ENCODE results near the gene ABAT.

The ABAT gene

GRCh38 chr16:8713635-8714172 lies 39.3 kb downstream of the ABAT start:
- Histone ChIP-seq H3K36me3 (ENCODE audit: insufficient read depth, low read length) (no peaks in the 10 kb centered on the region), H3K27ac (ENCODE audit: low read depth, low read length) (no peak overlapping the region), H3K9ac (ENCODE audit: low read length) (no peak overlapping the region), H3K4me1 (ENCODE audit: insufficient read depth, low read length) (no peaks in the 10 kb centered on the region), H3K9me3 (ENCODE audit: low read length) (peaks cover 3% of the 10 kb centered on the region), H3K27me3 (ENCODE audit: control insufficient read depth in 1 of 2, insufficient read depth in 2 of 2, low read length in 2 of 2) (no peaks in the 10 kb centered on the region), H3K4me3 (ENCODE audit: low read depth in 1 of 2, low read length in 2 of 2) (no peak overlapping the region)

GRCh38 chr16:8714174-8714573 lies 39.8 kb downstream of the ABAT start:
- no peak overlapping the region for H3K27ac ChIP-seq (ENCODE audit: low read depth, low read length)
- H3K36me3 ChIP-seq (ENCODE audit: insufficient read depth, low read length): no peaks in the 10 kb centered on the region
- H3K4me1 ChIP-seq (ENCODE audit: insufficient read depth, low read length): no peaks in the 10 kb centered on the region
- H3K9ac ChIP-seq (ENCODE audit: low read length): no peak overlapping the region
- peaks cover 3% of the 10 kb centered on the region for H3K9me3 ChIP-seq (ENCODE audit: low read length)
- H3K27me3 ChIP-seq (ENCODE audit: control insufficient read depth in 1 of 2, insufficient read depth in 2 of 2, low read length in 2 of 2): no peaks in the 10 kb centered on the region
- no peak overlapping the region for H3K4me3 ChIP-seq (ENCODE audit: low read depth in 1 of 2, low read length in 2 of 2)

DNA sequence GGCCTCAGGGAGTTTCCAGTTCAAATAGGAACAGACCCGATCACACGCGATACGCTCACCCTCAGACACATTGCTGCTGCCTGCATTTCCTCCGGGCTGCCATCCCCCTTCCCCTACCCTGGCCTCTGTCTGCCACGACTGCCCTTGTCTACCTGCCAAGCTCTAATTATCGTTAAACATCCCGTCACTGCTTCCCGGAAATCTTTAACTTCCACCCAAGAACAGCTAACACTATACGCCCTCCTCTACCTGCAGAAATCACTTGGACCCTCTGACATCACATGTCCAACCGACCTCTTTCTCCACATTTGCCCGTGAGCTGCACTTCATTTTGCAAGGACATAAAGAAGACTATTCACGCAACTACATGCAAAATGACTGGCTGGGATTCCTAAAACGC lies 40.4 kb downstream of the ABAT start:
- Histone ChIP-seq H3K27ac (ENCODE audit: low read depth, low read length) (no peak overlapping the region), H3K9ac (ENCODE audit: low read length) (no peak overlapping the region), H3K36me3 (ENCODE audit: insufficient read depth, low read length) (no peaks in the 10 kb centered on the region), H3K4me3 (ENCODE audit: low read depth in 1 of 2, low read length in 2 of 2) (no peak overlapping the region), H3K27me3 (ENCODE audit: control insufficient read depth in 1 of 2, insufficient read depth in 2 of 2, low read length in 2 of 2) (no peaks in the 10 kb centered on the region), H3K9me3 (ENCODE audit: low read length) (peaks cover 3% of the 10 kb centered on the region), H3K4me1 (ENCODE audit: insufficient read depth, low read length) (no peaks in the 10 kb centered on the region)

- Histone ChIP-seq H3K36me3 (ENCODE audit: insufficient read depth, low read length) (no peaks in the 10 kb centered on the region), H3K9me3 (ENCODE audit: low read length) (peaks cover 3% of the 10 kb centered on the region), H3K9ac (ENCODE audit: low read length) (no peak overlapping the region), H3K4me1 (ENCODE audit: insufficient read depth, low read length) (no peaks in the 10 kb centered on the region), H3K27me3 (ENCODE audit: control insufficient read depth in 1 of 2, insufficient read depth in 2 of 2, low read length in 2 of 2) (no peaks in the 10 kb centered on the region), H3K4me3 (ENCODE audit: low read depth in 1 of 2, low read length in 2 of 2) (no peak overlapping the region), H3K27ac (ENCODE audit: low read depth, low read length) (no peak overlapping the region)
Observed at GRCh38 chr16:8716052-8716451, 41.6 kb downstream of the ABAT start.

- Histone ChIP-seq H3K9me3 (ENCODE audit: low read length) (peaks cover 3% of the 10 kb centered on the region), H3K9ac (ENCODE audit: low read length) (no peak overlapping the region), H3K27me3 (ENCODE audit: control insufficient read depth in 1 of 2, insufficient read depth in 2 of 2, low read length in 2 of 2) (no peaks in the 10 kb centered on the region), H3K4me3 (ENCODE audit: low read depth in 1 of 2, low read length in 2 of 2) (no peak overlapping the region), H3K36me3 (ENCODE audit: insufficient read depth, low read length) (no peaks in the 10 kb centered on the region), H3K27ac (ENCODE audit: low read depth, low read length) (no peak overlapping the region), H3K4me1 (ENCODE audit: insufficient read depth, low read length) (no peaks in the 10 kb centered on the region)
Observed at GRCh38 chr16:8716592-8716991, 42.2 kb downstream of the ABAT start.

DNA sequence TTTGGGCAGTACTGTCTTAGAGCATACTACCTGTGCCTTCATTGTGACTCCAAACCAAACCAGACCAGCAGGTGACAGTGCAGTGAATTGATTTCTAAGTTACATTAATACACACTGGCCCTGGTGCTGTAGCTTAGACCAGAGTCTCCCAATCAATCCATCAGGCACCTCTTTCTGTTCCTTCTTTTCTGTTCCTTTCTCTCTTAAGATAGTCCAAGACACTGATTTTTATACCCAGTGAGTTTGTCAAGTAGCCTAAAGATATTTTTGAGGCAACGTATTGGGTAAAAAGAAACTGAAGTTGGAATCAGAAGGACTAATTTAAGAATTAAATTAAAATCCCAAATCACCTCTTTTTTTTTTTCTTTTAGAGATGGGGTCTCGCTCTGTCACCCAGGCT lies 43.1 kb downstream of the ABAT start:
- H3K4me3 ChIP-seq (ENCODE audit: low read depth in 1 of 2, low read length in 2 of 2): no peak overlapping the region
- H3K27ac ChIP-seq (ENCODE audit: low read depth, low read length): no peak overlapping the region
- H3K9ac ChIP-seq (ENCODE audit: low read length): no peak overlapping the region
- H3K36me3 ChIP-seq (ENCODE audit: insufficient read depth, low read length): no peaks in the 10 kb centered on the region
- H3K9me3 ChIP-seq (ENCODE audit: low read length): peaks cover 3% of the 10 kb centered on the region
- H3K27me3 ChIP-seq (ENCODE audit: control insufficient read depth in 1 of 2, insufficient read depth in 2 of 2, low read length in 2 of 2): no peaks in the 10 kb centered on the region
- H3K4me1 ChIP-seq (ENCODE audit: insufficient read depth, low read length): no peaks in the 10 kb centered on the region

GRCh38 chr16:8717892-8718415 lies 43.5 kb downstream of the ABAT start:
- Histone ChIP-seq H3K27ac (ENCODE audit: low read depth, low read length) (no peak overlapping the region), H3K36me3 (ENCODE audit: insufficient read depth, low read length) (no peaks in the 10 kb centered on the region), H3K4me3 (ENCODE audit: low read depth in 1 of 2, low read length in 2 of 2) (no peak overlapping the region), H3K9ac (ENCODE audit: low read length) (no peak overlapping the region), H3K4me1 (ENCODE audit: insufficient read depth, low read length) (no peaks in the 10 kb centered on the region), H3K27me3 (ENCODE audit: control insufficient read depth in 1 of 2, insufficient read depth in 2 of 2, low read length in 2 of 2) (no peaks in the 10 kb centered on the region), H3K9me3 (ENCODE audit: low read length) (peaks cover 3% of the 10 kb centered on the region)

DNA sequence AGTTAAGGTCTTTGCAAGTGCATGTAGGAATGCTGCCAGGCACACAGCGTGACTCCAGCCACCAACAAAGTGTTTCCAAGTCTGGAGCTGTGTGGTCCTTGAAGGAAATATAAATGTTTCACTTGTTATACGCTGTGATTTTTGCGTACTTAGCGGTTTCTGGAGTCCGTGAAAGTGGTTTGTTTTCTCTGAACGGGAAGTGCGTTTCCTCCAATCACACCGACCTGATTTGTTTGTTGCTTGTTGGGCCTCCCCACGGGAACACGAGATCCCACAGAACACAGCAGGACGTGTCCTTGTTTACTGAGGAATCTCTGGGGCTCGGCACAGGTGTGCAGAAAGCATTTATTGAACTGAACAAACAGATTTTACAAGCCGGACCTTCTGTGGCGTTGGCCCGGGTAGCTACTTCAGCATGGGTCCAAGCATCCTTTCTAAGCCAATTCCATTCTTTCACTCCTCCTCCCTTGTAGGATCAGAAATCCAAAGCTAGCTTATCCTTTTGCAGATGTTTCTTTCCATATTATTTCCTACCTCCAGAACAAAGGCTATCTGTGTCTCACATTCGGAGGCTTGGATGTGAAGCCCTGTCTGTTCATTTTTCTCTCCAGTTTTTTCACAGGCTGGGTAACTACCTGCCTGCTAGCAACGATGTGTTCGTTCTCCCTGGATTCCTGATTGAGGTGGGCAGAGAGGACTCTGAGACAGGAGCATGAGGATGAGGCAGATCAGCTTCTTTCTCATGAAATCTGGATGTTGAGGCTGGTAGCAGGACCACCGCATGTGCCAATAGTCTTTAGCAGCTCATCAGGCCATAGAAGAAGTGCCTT lies 44.6 kb downstream of the ABAT start:
- Histone ChIP-seq H3K9ac (ENCODE audit: low read length) (no peak overlapping the region), H3K27ac (ENCODE audit: low read depth, low read length) (no peak overlapping the region), H3K4me3 (ENCODE audit: low read depth in 1 of 2, low read length in 2 of 2) (no peak overlapping the region), H3K27me3 (ENCODE audit: control insufficient read depth in 1 of 2, insufficient read depth in 2 of 2, low read length in 2 of 2) (no peaks in the 10 kb centered on the region), H3K9me3 (ENCODE audit: low read length) (peaks cover 3% of the 10 kb centered on the region), H3K4me1 (ENCODE audit: insufficient read depth, low read length) (no peaks in the 10 kb centered on the region), H3K36me3 (ENCODE audit: insufficient read depth, low read length) (no peaks in the 10 kb centered on the region)

DNA sequence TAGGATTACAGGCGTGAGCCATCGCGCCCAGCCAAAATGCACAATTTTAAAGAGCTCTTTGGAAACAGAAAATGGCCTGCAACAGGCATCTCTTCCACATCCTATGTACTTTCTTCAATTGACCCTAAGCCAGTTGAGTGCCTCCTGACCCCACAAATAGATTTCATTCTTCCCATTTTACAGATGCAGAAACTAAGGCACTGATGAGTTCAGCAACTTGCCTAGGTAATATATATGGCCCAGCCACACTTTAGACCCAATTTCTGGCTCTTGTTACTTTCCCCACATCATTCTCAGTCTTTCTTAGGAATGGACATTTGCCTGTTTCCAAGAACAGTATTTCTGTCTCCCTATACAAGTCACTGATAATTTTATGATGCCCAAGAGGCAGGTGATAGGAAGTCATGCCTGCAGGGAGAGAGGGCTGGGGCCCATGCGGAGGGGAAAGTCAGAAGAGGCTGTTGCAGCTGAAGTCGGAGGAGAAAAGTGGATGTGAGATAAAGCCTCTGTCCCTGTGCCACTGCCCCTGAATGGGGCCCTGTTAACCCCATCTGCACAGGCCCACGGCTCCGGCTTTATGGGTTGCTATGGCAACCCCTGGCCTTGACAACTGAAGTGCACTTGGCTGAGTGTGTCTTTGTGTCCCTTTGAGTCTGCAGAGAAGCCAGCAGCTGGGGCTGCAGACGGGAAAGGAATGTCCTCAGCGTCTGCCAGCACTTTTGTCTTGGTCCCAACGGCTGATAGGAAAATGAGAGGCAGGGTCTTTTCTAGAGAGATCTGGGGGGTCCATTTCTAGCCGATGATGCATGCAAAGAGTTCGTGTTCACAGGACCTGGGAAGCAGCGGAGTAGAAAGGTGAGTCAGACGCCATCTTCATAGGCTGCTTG lies 45.9 kb downstream of the ABAT start:
- no peak overlapping the region for H3K9ac ChIP-seq (ENCODE audit: low read length)
- H3K4me3 ChIP-seq (ENCODE audit: low read depth in 1 of 2, low read length in 2 of 2): no peak overlapping the region
- no peaks in the 10 kb centered on the region for H3K36me3 ChIP-seq (ENCODE audit: insufficient read depth, low read length)
- H3K4me1 ChIP-seq (ENCODE audit: insufficient read depth, low read length): no peaks in the 10 kb centered on the region
- H3K27ac ChIP-seq (ENCODE audit: low read depth, low read length): no peak overlapping the region
- H3K27me3 ChIP-seq (ENCODE audit: control insufficient read depth in 1 of 2, insufficient read depth in 2 of 2, low read length in 2 of 2): no peaks in the 10 kb centered on the region
- H3K9me3 ChIP-seq (ENCODE audit: low read length): peaks cover 3% of the 10 kb centered on the region

DNA sequence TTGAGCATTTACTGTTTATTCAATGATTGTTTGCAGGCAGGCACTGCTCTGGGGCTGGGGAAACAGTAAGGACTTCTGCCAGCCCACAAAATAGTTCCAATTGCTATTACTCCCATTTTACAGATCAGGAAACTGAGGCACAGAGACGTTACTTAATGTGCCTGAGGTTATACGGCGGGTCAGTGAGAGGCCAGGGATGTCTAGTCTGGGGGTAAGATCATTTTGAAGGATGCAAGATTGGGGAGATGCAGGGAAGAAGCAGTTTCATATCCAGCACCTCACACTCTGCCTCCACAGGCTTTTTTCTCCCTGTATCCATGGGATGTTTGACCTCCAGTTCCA lies 46.5 kb downstream of the ABAT start:
- Histone ChIP-seq H3K27me3 (ENCODE audit: control insufficient read depth in 1 of 2, insufficient read depth in 2 of 2, low read length in 2 of 2) (no peaks in the 10 kb centered on the region), H3K9me3 (ENCODE audit: low read length) (peaks cover 3% of the 10 kb centered on the region), H3K36me3 (ENCODE audit: insufficient read depth, low read length) (no peaks in the 10 kb centered on the region), H3K4me1 (ENCODE audit: insufficient read depth, low read length) (no peaks in the 10 kb centered on the region), H3K27ac (ENCODE audit: low read depth, low read length) (no peak overlapping the region), H3K4me3 (ENCODE audit: low read depth in 1 of 2, low read length in 2 of 2) (no peak overlapping the region), H3K9ac (ENCODE audit: low read length) (no peak overlapping the region)

GRCh38 chr16:8721336-8722024 lies 47.1 kb downstream of the ABAT start:
- H3K9ac ChIP-seq (ENCODE audit: low read length): no peak overlapping the region
- no peak overlapping the region for H3K4me3 ChIP-seq (ENCODE audit: low read depth in 1 of 2, low read length in 2 of 2)
- H3K27me3 ChIP-seq (ENCODE audit: control insufficient read depth in 1 of 2, insufficient read depth in 2 of 2, low read length in 2 of 2): no peaks in the 10 kb centered on the region
- no peaks in the 10 kb centered on the region for H3K4me1 ChIP-seq (ENCODE audit: insufficient read depth, low read length)
- H3K27ac ChIP-seq (ENCODE audit: low read depth, low read length): no peak overlapping the region
- peaks cover 3% of the 10 kb centered on the region for H3K9me3 ChIP-seq (ENCODE audit: low read length)
- no peaks in the 10 kb centered on the region for H3K36me3 ChIP-seq (ENCODE audit: insufficient read depth, low read length)
